ENCODE results near the gene PRKG2. TPM values are rescaled to one million over a fixed set of nuclear protein-coding genes. Genes with fewer than 3 reads are reported as not detected.

Gene PRKG2
- total and polyA plus RNA-seq, 2 of the 13 experiments (the other 11 are each of a cell fraction or from before 2014, with no cell fraction given) = 0.04 TPM

DNA sequence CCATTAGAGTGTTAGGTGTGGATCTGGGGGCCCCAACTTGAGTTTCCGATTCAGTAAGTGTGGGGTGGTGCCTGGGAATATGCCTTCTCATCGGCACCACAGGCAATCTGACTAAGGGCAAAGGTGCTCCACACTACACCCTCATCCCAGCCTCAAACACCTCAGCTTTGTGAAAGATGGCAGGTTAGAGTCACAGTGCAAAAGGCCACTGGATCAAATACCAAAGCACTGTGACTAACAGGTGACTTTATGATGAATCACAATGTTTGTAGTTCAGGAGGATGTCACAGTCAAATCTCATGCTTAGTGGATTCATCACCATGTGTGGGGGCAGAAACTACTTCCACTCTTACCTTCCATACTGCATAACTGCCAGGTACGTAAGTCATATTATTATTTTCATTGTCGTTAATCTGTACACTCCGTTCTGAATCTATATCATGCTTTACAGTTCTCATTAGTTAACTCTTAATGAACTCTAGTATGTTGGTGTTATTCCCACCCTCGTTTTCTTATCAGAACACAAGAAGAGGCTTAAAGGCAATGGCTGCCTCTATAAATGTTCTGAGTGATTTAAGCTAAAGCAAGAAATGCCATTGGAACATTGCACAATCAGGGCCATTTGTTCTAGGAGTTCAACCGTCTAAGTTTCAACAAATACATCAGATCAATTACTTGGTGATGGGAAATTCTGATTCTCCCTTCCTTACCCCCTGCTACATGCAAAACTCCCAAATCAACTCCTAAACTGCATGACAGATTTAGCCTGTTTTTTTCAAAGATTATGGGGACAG lies 50.2 kb downstream of the PRKG2 start:
- Histone ChIP-seq H3K9ac (ENCODE audit: insufficient read depth, low read depth, low read length) (no peak overlapping the region), H3K4me2 (ENCODE audit: low read depth, low read length) (no peak overlapping the region), H4K20me1 (ENCODE audit: insufficient read depth, low read length) (no peaks in the 10 kb centered on the region), H3K27me3 (ENCODE audit: control insufficient read depth in 1 of 2, insufficient read depth in 2 of 2, low read length in 2 of 2) (no peaks in the 10 kb centered on the region), H2AFZ (ENCODE audit: low read length) (no peak overlapping the region), H3K79me2 (ENCODE audit: insufficient read depth, low read length) (no peaks in the 10 kb centered on the region), H3K4me1 (ENCODE audit: insufficient read depth, low read length) (no peaks in the 10 kb centered on the region), H3K36me3 (replicated peaks in 1 of 2; ENCODE audit: control insufficient read depth in 1 of 2, insufficient read depth in 2 of 2, low read length in 2 of 2) (no peaks in the 10 kb centered on the region), H3K4me3 (replicated peaks in 1 of 3; ENCODE audit: insufficient read depth in 1 of 3, low read depth in 2 of 3, low read length in 3 of 3) (no peak overlapping the region), H3K9me3 (ENCODE audit: low read length) (no peaks in the 10 kb centered on the region), H3K27ac (ENCODE audit: extremely low read length, insufficient read depth, low read length) (no peak overlapping the region)
- BruUV-seq (replicated peaks) = no TSS peak
- 29% methylated on average over 7 of the region's 7 CpGs for WGBS (ENCODE audit: low lambda C conversion rate)
- in situ Hi-C loops (cut with HindIII; ENCODE audit: extremely low pct_ligation_motif_present, low pct_unique_long_range_greater_than_20kb) (no loop called here), intact Hi-C loops (cut with micrococcal nuclease; ENCODE audit: unreplicated experiment) (no loop called here)
- no peak for TF ChIP-seq TARDBP (CRISPR knock-in tag; IDR thresholded peaks at IDR 0.05)
- TF ChIP-seq SSRP1 (CRISPR knock-in tag; IDR thresholded peaks at IDR 0.05) = no peak
- no peak for TF ChIP-seq ZSCAN25 (CRISPR knock-in tag; IDR thresholded peaks at IDR 0.05)
- no peak for TF ChIP-seq ZNF720 (CRISPR knock-in tag; IDR thresholded peaks at IDR 0.05)
- peak; percentile 65; the same call in 1 of the 2 replicates for TF ChIP-seq CEBPB (IDR thresholded peaks at IDR 0.05; ENCODE audit: borderline replicate concordance, low read depth, low read length)
- TF ChIP-seq FOSL2 (CRISPR knock-in tag; IDR thresholded peaks at IDR 0.05) = peak; percentile 82
- TF ChIP-seq ZNF670 (CRISPR knock-in tag; IDR thresholded peaks at IDR 0.05; ENCODE audit: borderline replicate concordance) = no peak
- 0 out of 2 replicates have a peak, but pooled peaks have one; percentile 8 for TF ChIP-seq RARA (CRISPR knock-in tag; IDR thresholded peaks at IDR 0.05)
- TF ChIP-seq RBAK (CRISPR knock-in tag; IDR thresholded peaks at IDR 0.05) = no peak
- TF ChIP-seq ZFP36 (IDR thresholded peaks at IDR 0.05; ENCODE audit: borderline replicate concordance, low read depth, low read length, partially characterized antibody) = no peak
- no peak for TF ChIP-seq ZNF777 (CRISPR knock-in tag; IDR thresholded peaks at IDR 0.05)
- no peak for TF ChIP-seq KLF11 (CRISPR knock-in tag; IDR thresholded peaks at IDR 0.05)
- no peak for TF ChIP-seq CCDC6 (CRISPR knock-in tag; IDR thresholded peaks at IDR 0.05)
- no peak for TF ChIP-seq AHR (CRISPR knock-in tag; IDR thresholded peaks at IDR 0.05)
- no peak for TF ChIP-seq SRF (IDR thresholded peaks at IDR 0.05; ENCODE audit: low read depth, low read length)
- ChIA-PET CTCF (ENCODE audit: low intra/inter-chr PET ratio, low total read pairs) (no interaction called here), POLR2A (no interaction called here)
- ATAC-seq = peak; percentile 70
- no peak for FAIRE-seq
- DNase-seq (ENCODE audit: low spot score) = peak; percentile 40
